ENCODE results near the gene ADCY2. TPM values are rescaled to one million over a fixed set of nuclear protein-coding genes. Genes with fewer than 3 reads are reported as not detected.

The ADCY2 gene
- total and polyA plus RNA-seq, 9 of the 15 experiments (the other 6 are each of a cell fraction or from before 2014, with no cell fraction given), result 0.01 to 0.15 (median 0.03) TPM; not detected in 5

GRCh38 chr5:7494481-7495130, 98.7 kb downstream of the ADCY2 start:
- Histone ChIP-seq H3K4me2 (ENCODE audit: insufficient read depth, low read length) (no peak overlapping the region), H4K20me1 (replicated peaks; ENCODE audit: control insufficient read depth, insufficient read depth, low read length) (no peaks in the 10 kb centered on the region), H3K4me1 (replicated peaks in 1 of 2; ENCODE audit: control insufficient read depth in 2 of 2, insufficient read depth in 2 of 2, low read length in 2 of 2) (no peaks in the 10 kb centered on the region), H3K27ac (ENCODE audit: extremely low read depth, low read depth, low read length) (no peak overlapping the region), H3K9ac (ENCODE audit: insufficient read depth in 1 of 2, low read depth in 2 of 2, low read length in 2 of 2) (no peak overlapping the region), H3K9me3 (replicated peaks; ENCODE audit: control insufficient read depth, insufficient read depth, low read depth, low read length) (no peaks in the 10 kb centered on the region), H3K9me1 (ENCODE audit: control insufficient read depth, insufficient read depth, low read length) (no peaks in the 10 kb centered on the region), H3K27me3 (ENCODE audit: control insufficient read depth in 2 of 2, insufficient read depth in 2 of 2, low read length in 2 of 2) (no peaks in the 10 kb centered on the region), H3K4me3 (no peak overlapping the region), H3K36me3 (ENCODE audit: control insufficient read depth, insufficient read depth, low read length) (no peaks in the 10 kb centered on the region), H2AFZ (ENCODE audit: low read depth, low read length) (no peak overlapping the region), H3K79me2 (ENCODE audit: control insufficient read depth, insufficient read depth, low read length) (no peaks in the 10 kb centered on the region)
- no peak for DNase-seq (ENCODE audit: extremely low read depth in 1 of 4, low spot score in 3 of 4)
- ChIA-PET CTCF (ENCODE audit: low intra/inter-chr PET ratio) (no interaction called here), POLR2A (interaction anchor here (0.6 kb wide), 1 partner anchor 171 kb away, joined by 3 read pairs; no protein-coding TSS in a partner anchor)
- in situ Hi-C loops (cut with MboI) (no loop called here), intact Hi-C loops (cut with micrococcal nuclease) (no loop called here)
- WGBS (ENCODE audit: insufficient coverage, low coverage, missing lambda C conversion rate), result 3% methylated on average over 2 of the region's 2 CpGs
- FAIRE-seq, result peak; percentile 57
- BruUV-seq (replicated peaks), result no TSS peak
- no peak for ATAC-seq
- TF ChIP-seq ZNF407 (IDR thresholded peaks at IDR 0.05; ENCODE audit: low read depth) (no peak), HEY1 (CRISPR knock-in tag; IDR thresholded peaks at IDR 0.05; ENCODE audit: borderline replicate concordance) (no peak), AFF4 (CRISPR knock-in tag; IDR thresholded peaks at IDR 0.05) (no peak), CXXC5 (CRISPR knock-in tag; IDR thresholded peaks at IDR 0.05) (no peak), TEAD2 (tag; IDR thresholded peaks at IDR 0.05) (no peak), HDAC8 (tag; IDR thresholded peaks at IDR 0.05) (no peak), CHD1 (IDR thresholded peaks at IDR 0.05; ENCODE audit: low read length) (no peak), CTBP1 (IDR thresholded peaks at IDR 0.05; ENCODE audit: borderline replicate concordance) (no peak), CBX2 (IDR thresholded peaks at IDR 0.05; ENCODE audit: insufficient read depth, low read length, poor library complexity, severe bottlenecking) (no peak)

Data from K562 (cell line).